Fibroblast of skin of abdomen (primary cell): Measurements from ENCODE around the gene LHB. TPM values are rescaled to one million over a fixed set of nuclear protein-coding genes. Genes with fewer than 3 reads are reported as not detected.
"Not testable (repeated sequence)": the region's sequence is repeated elsewhere in the genome, so short reads cannot be mapped to it uniquely, and the experiment has no call there.

Experiments
- DNase-seq: peaks from one replicate; pipeline ENCODE4 v3.0.0-alpha.2; 2013
- polyA plus RNA-seq, 2 experiments: library from polyadenylated mRNA; unstranded; fragments of 120-200 nt; gene quantifications; one replicate each; pipeline ENCODE4 v1.2.1, GENCODE V29; 2013; ENCODE audit not compliant: insufficient read length in 2 of 2

LHB gene
- 0.94 TPM for polyA plus RNA-seq (2013, experiment 1 of 2; ENCODE audit: insufficient read length)
- 0.56 TPM for polyA plus RNA-seq (2013, experiment 2 of 2; ENCODE audit: insufficient read length)

GRCh38 chr19:49017041-49017665, at the start of gene LHB:
TSS of gene LHB (minus strand) at chr19:49017091. CDS start at chr19:49017081, 10 bp downstream.
- no peak for DNase-seq

GRCh38 chr19:49065905-49066512, 49.1 kb upstream of the LHB start:
- DNase-seq = no peak

GRCh38 chr19:49064768-49065611, 48.1 kb upstream of the LHB start, which contains the start of gene NTF4:
TSS of gene NTF4 (minus strand) at chr19:49064818. CDS start at chr19:49061997, 2,821 bp downstream.
- peak; percentile 28 for DNase-seq

GRCh38 chr19:49064029-49064629, 47.2 kb upstream of the LHB start:
- no peak for DNase-seq

- DNase-seq = no peak
Measured at GRCh38 chr19:49061445-49061844, 44.6 kb upstream of the LHB start.

GRCh38 chr19:49061000-49061399, 44.1 kb upstream of the LHB start:
- DNase-seq = no peak

- DNase-seq = no peak
Measured at GRCh38 chr19:49059053-49059452, 42.2 kb upstream of the LHB start.

- DNase-seq = peak; percentile 52
Measured at GRCh38 chr19:49058562-49058961, 41.7 kb upstream of the LHB start.

GRCh38 chr19:49057636-49058234, 40.8 kb upstream of the LHB start, which contains the start of gene CGB7:
TSS of gene CGB7 (minus strand) at chr19:49057749. CDS start at chr19:49055375, 2,374 bp downstream.
- DNase-seq = peak; percentile 53

- DNase-seq = not testable (repeated sequence)
Measured at GRCh38 chr19:49056902-49057596, 40.2 kb upstream of the LHB start.

GRCh38 chr19:49056101-49056901, 39.4 kb upstream of the LHB start:
- peak; percentile 48 for DNase-seq

- peak; percentile 69 for DNase-seq
Measured at GRCh38 chr19:49050376-49051033, 33.6 kb upstream of the LHB start.

GRCh38 chr19:49049834-49050233, 32.9 kb upstream of the LHB start:
- DNase-seq = not testable (repeated sequence)

- DNase-seq = not testable (repeated sequence)
Measured at GRCh38 chr19:49049011-49049410, 32.1 kb upstream of the LHB start, which contains the start of gene CGB8. TSS of gene CGB8 (minus strand) at chr19:49049111. CDS start at chr19:49048739, 372 bp downstream.

GRCh38 chr19:49043548-49043947, 26.7 kb upstream of the LHB start, which contains the start of gene CGB5:
TSS of gene CGB5 (plus strand) at chr19:49043848. CDS start at chr19:49044210, 362 bp downstream.
- not testable (repeated sequence) for DNase-seq

- DNase-seq = not testable (repeated sequence)
Measured at GRCh38 chr19:49042666-49043065, 25.8 kb upstream of the LHB start.

GRCh38 chr19:49042177-49042576, 25.3 kb upstream of the LHB start:
- DNase-seq = no peak

- DNase-seq = not testable (repeated sequence)
Measured at GRCh38 chr19:49039736-49040135, 22.8 kb upstream of the LHB start.

- DNase-seq = peak; percentile 72
Measured at GRCh38 chr19:49038557-49039276, 21.8 kb upstream of the LHB start.
